Panc1 (cell line): ENCODE data around the gene PLEKHG4. TPM values are rescaled to one million over a fixed set of nuclear protein-coding genes. Genes with fewer than 3 reads are reported as not detected.

Experiments
- ATAC-seq: fragments of 200-7000 bp; cut with Tn5 transposase; 2 replicates; pipeline ENCODE4 v1.9.1; 2020; ENCODE audit warnings: mild to moderate bottlenecking, moderate library complexity
- BruUV-seq: library from RNA; stranded (reverse); fragments of 400-500 nt; replicated peaks from 2 replicates; lab custom pipeline; 2021; lab: Mats Ljungman, UMichigan
- CTCF ChIA-PET: fragments of 300-600 bp; sonication (Branson Sonifier 250); formaldehyde crosslinking; loops from one replicate; lab custom pipeline; 2022; ENCODE audit warnings: antibody characterized with exemption; lab: Charles Lee
- POLR2A ChIA-PET: fragments of 300-600 bp; sonication (Branson Sonifier 250); formaldehyde crosslinking; loops from one replicate; lab custom pipeline; 2022; ENCODE audit warnings: antibody characterized with exemption; lab: Charles Lee
- DNase-seq: peaks from one replicate; pipeline ENCODE4 v3.0.0-alpha.2; 2010; ENCODE audit warnings: low read depth, low spot score
- H3K27ac ChIP-seq: 2 replicates; pipeline ENCODE4 v1.5.1; 2011; ENCODE audit warnings: mild to moderate bottlenecking, low read length, inconsistent platforms
- H3K27me3 ChIP-seq: fragments of 200-500 bp; sonication (Bioruptor generic); 2 replicates; pipeline ENCODE4 v1.6.0; 2014; ENCODE audit warnings: low read length, inconsistent platforms; ENCODE audit not compliant: control insufficient read depth, insufficient read depth
- H3K36me3 ChIP-seq: fragments of 200-500 bp; sonication (Bioruptor generic); 2 replicates; pipeline ENCODE4 v1.5.1; 2014; ENCODE audit warnings: inconsistent platforms, mild to moderate bottlenecking, low read length, moderate library complexity; ENCODE audit not compliant: control insufficient read depth, insufficient read depth
- H3K4me1 ChIP-seq: 2 replicates; pipeline ENCODE4 v1.5.1; 2011; ENCODE audit warnings: inconsistent platforms, mild to moderate bottlenecking, low read length, moderate library complexity; ENCODE audit not compliant: control insufficient read depth, insufficient read depth
- H3K4me3 ChIP-seq, 2 experiments: 2 replicates each; pipeline ENCODE4 v1.5.1; 2011 to 2012; ENCODE audit warnings: low read depth in 2 of 2, low read length in 2 of 2, mild to moderate bottlenecking in 2 of 2, inconsistent platforms in 1 of 2, moderate library complexity in 1 of 2
- H3K9me3 ChIP-seq: fragments of 200-500 bp; sonication (Bioruptor generic); 2 replicates; pipeline ENCODE4 v1.5.1; 2014; ENCODE audit warnings: low read depth, mild to moderate bottlenecking, inconsistent platforms, low read length, moderate library complexity; ENCODE audit not compliant: control insufficient read depth, insufficient read depth
- POLR2AphosphoS5 ChIP-seq: IDR thresholded peaks from 2 replicates; pipeline ENCODE4 v1.6.1; 2012; ENCODE audit warnings: mild to moderate bottlenecking, low read depth, low read length, moderate library complexity
- REST ChIP-seq, 2 experiments: IDR thresholded peaks; 2 replicates each; pipeline ENCODE4 v1.6.1; 2011 to 2012; ENCODE audit warnings: low read depth in 2 of 2, control low read depth in 1 of 2, low read length in 1 of 2, mild to moderate bottlenecking in 1 of 2, moderate library complexity in 1 of 2; ENCODE audit not compliant: insufficient read depth in 1 of 2
- SIN3A ChIP-seq: IDR thresholded peaks from 2 replicates; pipeline ENCODE4 v1.6.1; 2012; ENCODE audit warnings: low read depth, mild to moderate bottlenecking, low read length, moderate library complexity, borderline replicate concordance; ENCODE audit not compliant: insufficient read depth
- TCF7L2 ChIP-seq: IDR thresholded peaks from 2 replicates; pipeline ENCODE4 v1.6.1; 2011; ENCODE audit warnings: mild to moderate bottlenecking, low read depth, low read length, inconsistent platforms
- in situ Hi-C: cut with HindIII; loops from 2 replicates; pipeline ENCODE4 v1.10.0; 2016; ENCODE audit warnings: low sequenced_read_pairs, low pct_unique_long_range_greater_than_20kb
- intact Hi-C: fragments of 100-400 bp; cut with micrococcal nuclease; formaldehyde crosslinking; loops from one replicate; pipeline ENCODE4 v1.10.0; 2022; ENCODE audit not compliant: unreplicated experiment
- total RNA-seq: library from RNA; stranded (reverse); gene quantifications from one replicate; pipeline ENCODE4 v1.2.1, GENCODE V29; 2021; ENCODE audit not compliant: unreplicated experiment
- TF ChIP-seq, protein P1 (sequence below): fragments of 450-650 bp; IDR thresholded peaks from 2 replicates; pipeline ENCODE4 v1.5.1; 2017; ENCODE audit warnings: mild to moderate bottlenecking

PLEKHG4 gene
- total RNA-seq, 1 experiment from 2014 or later = 6.7 TPM

DNA sequence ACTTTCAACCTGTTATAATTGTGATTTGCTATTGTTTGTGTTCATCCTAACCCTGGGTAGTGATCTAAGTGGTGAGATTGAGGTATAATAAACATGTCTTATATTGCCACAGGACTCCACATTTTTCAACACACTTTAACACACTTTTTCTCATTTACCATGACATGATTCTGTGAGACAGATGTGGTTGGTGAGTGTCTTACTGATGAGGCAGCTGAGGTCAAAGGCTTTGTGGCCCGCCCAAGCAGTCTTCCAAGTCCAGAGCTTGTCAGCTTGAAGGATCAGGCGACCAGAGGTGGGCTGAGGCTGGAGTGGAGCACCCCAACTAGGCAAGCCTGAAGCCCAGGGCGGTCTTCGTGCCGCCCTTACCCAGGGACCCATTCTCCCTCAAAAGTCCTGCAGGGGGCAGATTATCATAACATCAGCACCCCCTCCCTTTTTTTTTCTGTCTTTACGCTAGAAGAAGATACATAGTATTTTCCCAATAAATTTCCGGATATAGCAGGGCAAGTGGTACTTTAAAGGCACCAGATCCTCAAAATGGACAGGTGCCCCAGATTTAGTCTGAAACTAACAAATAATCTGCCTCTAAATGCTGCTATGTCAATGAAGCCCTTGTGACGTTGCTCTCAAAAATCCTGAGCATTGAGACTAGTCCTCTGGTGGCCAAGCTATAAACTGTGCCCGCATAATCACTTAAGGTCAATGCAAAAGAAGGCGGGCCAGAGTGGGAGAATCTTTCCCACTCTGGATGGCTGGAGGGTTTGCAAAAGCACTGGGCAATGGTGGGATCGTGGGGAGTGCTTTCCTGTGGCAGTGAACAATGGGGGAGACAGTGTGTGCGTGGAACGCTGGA, 26.1 kb downstream of the PLEKHG4 start:
- ATAC-seq = no peak
- no peak for DNase-seq
- Histone ChIP-seq H3K9me3 (no peaks in the 10 kb centered on the region), H3K27ac (no peak overlapping the region), H3K27me3 (no peaks in the 10 kb centered on the region), H3K4me1 (no peaks in the 10 kb centered on the region), H3K36me3 (no peaks in the 10 kb centered on the region), H3K4me3 (no peak overlapping the region)
- TF ChIP-seq, protein P1, sequence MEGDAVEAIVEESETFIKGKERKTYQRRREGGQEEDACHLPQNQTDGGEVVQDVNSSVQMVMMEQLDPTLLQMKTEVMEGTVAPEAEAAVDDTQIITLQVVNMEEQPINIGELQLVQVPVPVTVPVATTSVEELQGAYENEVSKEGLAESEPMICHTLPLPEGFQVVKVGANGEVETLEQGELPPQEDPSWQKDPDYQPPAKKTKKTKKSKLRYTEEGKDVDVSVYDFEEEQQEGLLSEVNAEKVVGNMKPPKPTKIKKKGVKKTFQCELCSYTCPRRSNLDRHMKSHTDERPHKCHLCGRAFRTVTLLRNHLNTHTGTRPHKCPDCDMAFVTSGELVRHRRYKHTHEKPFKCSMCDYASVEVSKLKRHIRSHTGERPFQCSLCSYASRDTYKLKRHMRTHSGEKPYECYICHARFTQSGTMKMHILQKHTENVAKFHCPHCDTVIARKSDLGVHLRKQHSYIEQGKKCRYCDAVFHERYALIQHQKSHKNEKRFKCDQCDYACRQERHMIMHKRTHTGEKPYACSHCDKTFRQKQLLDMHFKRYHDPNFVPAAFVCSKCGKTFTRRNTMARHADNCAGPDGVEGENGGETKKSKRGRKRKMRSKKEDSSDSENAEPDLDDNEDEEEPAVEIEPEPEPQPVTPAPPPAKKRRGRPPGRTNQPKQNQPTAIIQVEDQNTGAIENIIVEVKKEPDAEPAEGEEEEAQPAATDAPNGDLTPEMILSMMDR = no peak
- no peak for TF ChIP-seq SIN3A
- TF ChIP-seq REST (IDR thresholded peaks at IDR 0.05; ENCODE audit: insufficient read depth in 1 of 2, low read depth in 2 of 2, low read length in 1 of 2) = no peak
- no peak for TF ChIP-seq POLR2AphosphoS5
- TF ChIP-seq TCF7L2 = no peak
- POLR2A ChIA-PET = no interaction called here
- CTCF ChIA-PET = no interaction called here
- no TSS peak for BruUV-seq
- in situ Hi-C loops (no loop called here), intact Hi-C loops (loop anchor here (1.0 kb wide), 1 partner anchor 18 kb away; no protein-coding TSS in a partner anchor)

DNA sequence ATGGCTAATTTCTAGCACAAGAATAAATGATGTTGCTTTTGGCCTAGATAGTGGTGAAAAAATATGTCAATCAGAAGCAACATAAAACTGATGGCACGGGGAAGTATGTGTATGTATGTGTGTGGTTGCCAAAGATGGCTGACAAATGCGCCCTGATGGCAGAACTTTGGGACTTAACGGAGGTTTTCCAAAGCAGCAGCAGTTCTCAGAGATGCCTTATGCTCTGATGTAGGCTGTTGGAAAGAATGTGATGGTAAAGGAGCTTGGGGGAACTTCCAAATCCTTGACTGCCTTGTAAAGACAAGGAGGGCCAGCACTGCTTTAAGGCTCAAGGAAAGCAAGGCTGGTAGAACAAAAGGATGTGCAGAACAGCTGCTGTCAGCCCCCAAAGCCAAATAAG, 31.2 kb downstream of the PLEKHG4 start:
- H3K27me3 ChIP-seq = no peaks in the 10 kb centered on the region
- TF ChIP-seq, protein P1 = no peak
- TF ChIP-seq SIN3A = no peak
- TF ChIP-seq TCF7L2 = no peak
- no peak for TF ChIP-seq REST (IDR thresholded peaks at IDR 0.05; ENCODE audit: insufficient read depth in 1 of 2, low read depth in 2 of 2, low read length in 1 of 2)
- no peak for TF ChIP-seq POLR2AphosphoS5
- no TSS peak for BruUV-seq
- no peaks in the 10 kb centered on the region for H3K9me3 ChIP-seq
- H3K27ac ChIP-seq = no peak overlapping the region
- intact Hi-C loops (no loop called here), in situ Hi-C loops (no loop called here)
- H3K4me1 ChIP-seq = no peaks in the 10 kb centered on the region
- H3K36me3 ChIP-seq = no peaks in the 10 kb centered on the region
- ChIA-PET CTCF (no interaction called here), POLR2A (no interaction called here)
- H3K4me3 ChIP-seq = no peak overlapping the region
- DNase-seq = no peak
- no peak for ATAC-seq
